ENCODE measurements around the gene ATP8B3.

ATP8B3 gene, protein sequence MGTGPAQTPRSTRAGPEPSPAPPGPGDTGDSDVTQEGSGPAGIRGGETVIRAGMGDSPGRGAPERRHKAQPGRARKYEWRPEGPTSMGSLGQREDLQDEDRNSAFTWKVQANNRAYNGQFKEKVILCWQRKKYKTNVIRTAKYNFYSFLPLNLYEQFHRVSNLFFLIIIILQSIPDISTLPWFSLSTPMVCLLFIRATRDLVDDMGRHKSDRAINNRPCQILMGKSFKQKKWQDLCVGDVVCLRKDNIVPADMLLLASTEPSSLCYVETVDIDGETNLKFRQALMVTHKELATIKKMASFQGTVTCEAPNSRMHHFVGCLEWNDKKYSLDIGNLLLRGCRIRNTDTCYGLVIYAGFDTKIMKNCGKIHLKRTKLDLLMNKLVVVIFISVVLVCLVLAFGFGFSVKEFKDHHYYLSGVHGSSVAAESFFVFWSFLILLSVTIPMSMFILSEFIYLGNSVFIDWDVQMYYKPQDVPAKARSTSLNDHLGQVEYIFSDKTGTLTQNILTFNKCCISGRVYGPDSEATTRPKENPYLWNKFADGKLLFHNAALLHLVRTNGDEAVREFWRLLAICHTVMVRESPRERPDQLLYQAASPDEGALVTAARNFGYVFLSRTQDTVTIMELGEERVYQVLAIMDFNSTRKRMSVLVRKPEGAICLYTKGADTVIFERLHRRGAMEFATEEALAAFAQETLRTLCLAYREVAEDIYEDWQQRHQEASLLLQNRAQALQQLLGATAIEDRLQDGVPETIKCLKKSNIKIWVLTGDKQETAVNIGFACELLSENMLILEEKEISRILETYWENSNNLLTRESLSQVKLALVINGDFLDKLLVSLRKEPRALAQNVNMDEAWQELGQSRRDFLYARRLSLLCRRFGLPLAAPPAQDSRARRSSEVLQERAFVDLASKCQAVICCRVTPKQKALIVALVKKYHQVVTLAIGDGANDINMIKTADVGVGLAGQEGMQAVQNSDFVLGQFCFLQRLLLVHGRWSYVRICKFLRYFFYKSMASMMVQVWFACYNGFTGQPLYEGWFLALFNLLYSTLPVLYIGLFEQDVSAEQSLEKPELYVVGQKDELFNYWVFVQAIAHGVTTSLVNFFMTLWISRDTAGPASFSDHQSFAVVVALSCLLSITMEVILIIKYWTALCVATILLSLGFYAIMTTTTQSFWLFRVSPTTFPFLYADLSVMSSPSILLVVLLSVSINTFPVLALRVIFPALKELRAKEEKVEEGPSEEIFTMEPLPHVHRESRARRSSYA (N-terminal part only)

GRCh38 chr19:1811942-1812425 lies at the start of gene ATP8B3:
TSS of gene ATP8B3 (minus strand) at chr19:1812276. CDS start at chr19:1811736, 540 bp downstream.
- DNase-seq, result no peak

DNA sequence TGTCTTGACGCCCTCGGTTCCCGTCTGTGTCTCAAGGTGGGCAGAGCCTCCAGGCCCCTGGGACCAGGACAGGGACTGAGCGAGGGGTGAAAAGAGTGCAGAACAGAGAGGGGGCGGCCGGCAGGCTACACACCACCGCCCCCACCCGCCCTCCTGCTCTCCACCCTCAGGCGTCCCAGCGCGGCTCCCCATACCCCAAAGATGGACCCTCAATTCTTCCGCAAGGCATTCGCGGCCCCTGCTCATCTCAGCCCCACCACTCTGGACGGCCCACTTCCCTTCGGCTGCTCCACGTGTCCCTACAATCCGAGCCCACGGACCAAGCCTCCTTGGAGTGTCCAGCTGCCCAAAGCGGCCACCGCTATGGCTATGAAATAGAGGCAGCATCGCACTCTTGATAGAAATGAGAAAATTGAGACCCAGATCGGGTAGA lies 49.5 kb upstream of the ATP8B3 start:
- no peak for DNase-seq

GRCh38 chr19:1860821-1861598 lies 48.9 kb upstream of the ATP8B3 start:
- no peak for DNase-seq

DNA sequence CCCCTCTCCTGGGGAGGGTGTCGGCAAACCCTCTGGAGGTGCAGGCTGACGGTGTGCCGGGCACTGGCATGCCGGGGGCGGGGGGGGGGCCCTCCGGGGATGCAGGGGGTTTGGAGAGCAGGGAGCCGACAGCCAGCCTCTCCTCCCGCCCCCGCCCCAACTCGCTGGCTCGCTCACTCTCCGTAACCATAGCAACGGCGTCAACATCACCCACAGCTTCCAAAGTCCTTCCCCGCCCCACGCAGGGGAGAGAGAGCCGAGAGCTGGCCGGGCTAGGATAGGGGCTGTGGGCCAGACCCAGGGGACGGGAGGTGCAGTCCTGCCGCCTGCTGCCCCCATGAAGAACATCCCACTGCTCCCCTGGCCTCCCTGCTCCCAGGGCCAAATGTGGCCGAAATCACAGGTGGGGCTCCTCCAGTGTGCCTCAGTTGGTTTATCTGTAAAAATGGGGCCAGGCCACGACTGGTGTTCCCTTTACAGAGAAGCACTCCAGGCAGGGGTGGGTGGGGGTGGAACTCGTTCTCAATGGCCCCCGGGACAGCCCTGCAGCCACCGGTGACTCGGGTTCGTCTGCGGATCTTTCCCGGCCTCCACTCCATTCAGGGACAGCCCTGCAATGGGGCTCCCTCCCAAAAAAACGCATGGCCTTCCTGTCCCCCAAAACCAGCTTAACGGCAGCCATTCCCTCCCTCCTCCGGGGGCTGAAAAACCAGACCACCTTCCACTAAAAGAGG lies 48.1 kb upstream of the ATP8B3 start:
- no peak for DNase-seq

DNA sequence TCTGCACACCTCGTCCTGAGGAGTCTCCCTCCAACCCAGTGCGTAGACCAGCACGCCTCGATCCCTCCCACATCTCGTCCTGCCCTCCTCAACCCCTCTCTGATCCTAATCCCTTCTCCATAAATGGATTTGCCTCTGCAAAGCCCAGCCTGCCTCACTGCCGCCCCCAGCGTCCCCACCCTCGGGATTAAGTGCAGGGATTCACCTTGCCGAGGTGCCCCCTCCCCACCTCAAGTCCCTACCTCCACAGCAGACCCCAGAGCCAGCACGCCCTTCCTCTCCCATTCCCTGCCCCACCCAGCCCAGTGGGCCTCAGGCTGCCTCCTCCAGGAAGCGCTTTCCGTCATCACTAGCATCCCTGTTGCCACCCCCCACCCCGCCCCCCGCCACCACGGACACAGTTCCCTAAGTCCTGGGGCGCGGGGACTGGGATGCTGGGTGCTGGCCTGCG lies 47.3 kb upstream of the ATP8B3 start:
- DNase-seq, result no peak

GRCh38 chr19:1858412-1859081 lies 46.5 kb upstream of the ATP8B3 start:
- DNase-seq, result no peak

DNA sequence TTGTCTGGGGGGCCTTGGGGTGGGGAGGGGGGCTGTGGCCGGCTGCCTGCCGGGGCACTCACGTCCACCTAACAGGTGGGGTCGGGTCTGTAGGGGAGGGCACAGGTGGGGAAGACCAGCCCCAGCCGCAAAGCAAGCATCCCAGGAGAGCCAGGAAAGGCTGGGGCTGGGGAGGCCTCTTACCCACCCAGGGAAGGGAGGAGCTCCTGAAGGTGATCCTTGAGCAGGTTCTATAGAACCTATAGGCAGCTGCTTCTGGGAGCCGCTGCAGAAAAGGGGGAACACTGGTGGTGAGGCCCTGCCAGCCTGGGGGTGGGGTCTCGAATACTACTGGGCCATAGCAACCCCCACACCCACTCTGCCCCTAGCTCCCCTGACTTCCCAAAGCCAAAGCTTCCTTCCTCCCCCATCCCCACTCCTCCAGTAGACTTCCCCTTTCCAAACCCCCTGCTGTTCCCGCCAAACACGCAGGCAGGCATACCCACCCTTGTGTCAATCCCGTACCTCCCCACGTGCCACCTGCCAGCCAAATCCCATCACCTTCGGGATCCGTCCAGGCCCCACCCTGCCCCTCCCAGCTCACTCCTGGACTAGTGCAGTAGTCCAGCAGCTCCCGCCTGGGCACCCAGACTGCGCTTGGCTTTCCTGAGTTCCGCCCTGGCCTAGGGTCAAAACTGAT lies 45.7 kb upstream of the ATP8B3 start:
- DNase-seq, result no peak

- no peak for DNase-seq
These were observed 44.9 kb upstream of the ATP8B3 start for GRCh38 chr19:1856698-1857603.

DNA sequence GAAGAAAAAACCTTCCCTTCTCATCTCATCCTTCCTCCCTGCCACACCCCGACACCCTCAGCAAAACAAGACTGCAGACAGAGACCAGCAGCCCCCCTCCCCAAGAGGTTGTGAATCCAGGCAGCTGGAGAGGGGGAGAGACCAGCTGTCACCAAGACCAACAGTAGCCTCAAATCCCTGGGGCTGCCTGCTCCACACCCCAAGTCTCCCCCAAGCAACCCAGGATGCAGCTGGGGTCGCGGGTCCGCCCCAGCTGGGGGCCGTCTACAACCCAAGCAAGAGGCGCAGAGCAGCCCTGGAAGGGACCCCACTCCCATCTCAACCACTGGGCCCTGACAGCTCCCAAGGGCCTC lies 44.2 kb upstream of the ATP8B3 start:
- no peak for DNase-seq

DNA sequence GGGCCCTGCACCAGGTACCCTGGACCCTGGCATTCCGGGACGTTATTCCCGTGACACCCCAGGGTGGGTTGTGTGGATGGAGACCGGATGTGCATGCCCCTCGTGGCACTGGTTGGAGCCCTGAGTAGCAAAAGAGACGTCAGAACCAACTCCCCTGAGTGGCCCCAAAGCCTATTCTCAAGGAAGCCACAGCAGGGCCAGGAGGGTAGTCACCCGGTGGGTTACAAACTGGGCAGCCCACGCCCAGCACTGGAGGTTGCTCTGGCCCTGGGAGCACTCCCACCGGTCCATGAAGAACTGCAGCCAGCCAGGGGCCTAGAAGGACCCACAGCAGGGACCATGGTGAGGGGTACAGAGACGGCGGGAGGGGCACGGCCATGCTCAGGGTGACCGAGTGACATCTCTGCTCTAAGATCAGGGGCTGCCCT lies 43.8 kb upstream of the ATP8B3 start:
- no peak for DNase-seq

DNA sequence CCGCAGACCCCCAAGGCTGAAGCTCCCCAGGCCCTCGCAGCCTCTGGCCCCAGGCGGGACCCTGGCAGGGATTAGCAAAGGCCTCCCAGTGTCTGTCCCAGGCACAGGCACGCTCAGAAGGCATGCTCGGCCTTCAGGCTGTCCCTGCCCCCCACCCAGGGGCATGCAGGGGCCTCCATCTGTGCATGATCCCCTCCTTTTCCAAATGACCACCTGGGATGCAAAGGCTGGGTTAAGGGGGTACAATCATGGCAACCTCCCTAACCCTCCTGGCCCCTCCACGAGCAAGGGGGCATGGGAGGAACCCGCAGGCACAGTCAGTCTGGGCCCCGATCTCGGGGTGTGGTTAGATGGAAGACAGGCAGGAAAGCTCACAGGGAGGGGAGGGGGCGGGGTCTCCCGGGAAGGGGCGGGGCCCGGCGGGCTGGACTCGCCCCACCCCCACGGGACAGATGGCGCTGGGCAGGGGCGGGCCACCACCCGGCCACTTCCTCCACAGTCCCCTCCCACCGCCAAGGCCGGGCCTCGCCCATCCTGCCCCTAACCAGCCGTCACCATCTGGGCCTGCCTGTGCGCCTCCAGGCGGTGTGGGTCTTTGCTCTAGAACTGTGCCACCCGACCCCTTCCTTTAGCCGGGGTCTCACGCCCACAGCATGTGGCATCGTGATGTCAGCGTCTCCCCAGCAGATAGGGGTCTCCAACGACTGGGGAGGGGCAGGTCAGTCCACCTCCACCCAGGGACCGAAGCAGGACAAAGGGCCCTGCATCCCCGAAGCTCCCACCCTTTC lies 43.2 kb upstream of the ATP8B3 start:
- peak; percentile 32 for DNase-seq

DNA sequence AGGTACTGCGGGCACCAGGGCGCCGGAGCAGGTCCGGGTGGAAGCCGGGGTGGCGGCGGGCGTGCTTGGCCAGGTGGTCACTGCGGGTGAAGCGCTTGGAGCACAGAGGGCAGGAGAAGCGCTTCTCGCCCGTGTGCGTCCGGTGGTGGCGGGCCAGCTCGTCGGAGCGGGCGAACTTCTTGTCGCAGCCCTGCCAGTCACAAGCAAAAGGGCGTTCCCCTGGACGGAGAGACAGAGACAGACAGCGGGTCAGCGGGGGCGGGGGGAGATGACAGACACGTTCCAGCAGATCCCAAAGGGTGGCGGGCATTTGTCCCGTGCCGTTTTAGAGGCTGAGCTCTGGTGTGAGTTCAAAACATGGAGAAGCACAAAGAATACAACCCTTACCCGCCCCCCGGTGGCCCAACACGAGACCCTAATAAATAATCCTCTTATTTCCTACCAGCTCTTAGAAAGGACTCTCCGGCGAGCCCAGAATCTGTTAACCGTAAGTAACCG lies 42.5 kb upstream of the ATP8B3 start:
- no peak for DNase-seq

DNA sequence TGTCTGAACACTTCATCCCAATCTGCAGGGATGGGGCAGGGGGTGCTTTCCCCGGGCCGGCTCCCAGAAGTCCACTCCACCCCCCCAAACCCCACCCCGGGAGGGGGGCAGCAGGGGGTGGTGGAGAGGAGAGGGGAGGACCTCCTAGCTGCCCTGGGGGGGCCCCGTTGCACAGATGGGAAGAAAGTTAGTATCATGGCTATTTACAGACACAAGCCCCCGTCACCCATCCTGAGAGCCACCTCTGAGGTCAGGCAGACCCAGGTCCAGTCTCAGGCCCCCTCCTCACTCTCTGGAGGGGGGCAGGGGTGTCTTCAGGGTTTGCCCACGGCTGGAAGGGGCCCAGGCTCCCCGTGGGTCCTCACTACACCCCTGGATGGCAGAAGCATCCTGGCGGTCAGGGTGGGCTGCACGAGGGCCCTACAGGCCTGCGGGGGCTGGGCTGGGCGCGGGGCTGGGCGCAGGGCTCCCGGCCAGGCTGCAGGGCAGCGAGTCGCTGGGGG lies 42.0 kb upstream of the ATP8B3 start:
- DNase-seq, result no peak

- DNase-seq, result no peak
These were observed 41.4 kb upstream of the ATP8B3 start for GRCh38 chr19:1853295-1854038.

DNA sequence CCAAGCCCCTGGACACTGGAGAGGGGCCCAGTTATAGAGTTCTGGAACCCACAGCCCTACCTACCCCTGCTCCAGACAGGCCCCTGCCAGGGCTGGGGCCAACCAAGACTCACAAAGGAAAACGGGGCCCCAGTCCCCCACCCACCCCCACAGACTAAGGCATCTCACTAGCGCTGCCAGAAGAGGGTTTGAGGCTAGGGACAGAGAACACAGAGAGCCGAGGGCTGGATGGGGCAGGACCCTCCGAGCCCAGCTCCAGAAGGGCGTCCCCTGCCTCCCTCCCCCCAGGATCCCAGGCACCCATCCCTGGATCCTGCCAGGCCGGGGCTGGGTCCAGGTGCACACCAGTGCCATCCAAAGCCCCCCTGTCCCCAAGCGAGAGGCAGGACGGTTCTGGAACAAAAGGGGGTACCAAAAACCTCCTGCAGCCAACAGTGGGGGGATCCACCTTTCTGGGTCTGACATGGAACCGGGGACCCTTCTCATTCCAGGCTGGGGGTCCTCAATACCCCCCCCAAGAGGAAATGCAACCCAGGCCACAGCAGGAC lies 40.6 kb upstream of the ATP8B3 start:
- DNase-seq, result no peak
